B cell (primary cell): Measurements from ENCODE around the gene USP36. TPM values are rescaled to one million over a fixed set of nuclear protein-coding genes. Genes with fewer than 3 reads are reported as not detected.

ENCODE experiments used
- ATAC-seq: fragments of 200-7000 bp; cut with Tn5 transposase; one replicate; pipeline ENCODE4 v1.10.0; 2021; ENCODE audit warnings: low read depth, mild to moderate bottlenecking, moderate number of reproducible peaks, moderate library complexity
- CTCF ChIA-PET: fragments of 350-600 bp; sonication (Branson Sonifier 250); formaldehyde crosslinking; loops from one replicate; lab custom pipeline; 2021; ENCODE audit warnings: antibody characterized with exemption, inconsistent platforms; lab: Charles Lee
- POLR2A ChIA-PET: fragments of 350-600 bp; sonication (Branson Sonifier 250); formaldehyde crosslinking; loops from one replicate; lab custom pipeline; 2021; ENCODE audit warnings: antibody characterized with exemption; lab: Charles Lee
- DNase-seq: peaks from one replicate; pipeline ENCODE4 v3.0.0; 2013
- H2AFZ ChIP-seq: 2 replicates; pipeline ENCODE4 v1.6.1; 2012; ENCODE audit warnings: mild to moderate bottlenecking, low read depth, low read length; ENCODE audit not compliant: insufficient read depth, poor library complexity, severe bottlenecking
- H3K27ac ChIP-seq, 2 donors: 1 replicate in 1 of 2; 2 replicates in 1 of 2; pipeline ENCODE4 v1.5.1; 2012 to 2013; ENCODE audit warnings: low read length in 2 of 2, mild to moderate bottlenecking in 2 of 2, moderate library complexity in 1 of 2
- H3K27me3 ChIP-seq, 4 experiments: fragments of 200-600 bp in 1 of 4; sonication (generic) in 1 of 4; replicated peaks in 1 of 4; 1 replicate in 2 of 4; 2 replicates in 2 of 4; pipeline versions ENCODE4 v1.6.1 to v1.7.0; 2013 to 2016; ENCODE audit warnings: low read length in 3 of 4, mild to moderate bottlenecking in 2 of 4, mixed read lengths in 1 of 4, moderate library complexity in 1 of 4; ENCODE audit not compliant: insufficient read depth in 4 of 4, control insufficient read depth in 3 of 4; ENCODE audit errors: control extremely low read depth in 1 of 4
- H3K36me3 ChIP-seq, 2 experiments: replicated peaks in 1 of 2; 1 replicate in 1 of 2; 2 replicates in 1 of 2; pipeline versions ENCODE4 v1.6.1 to v1.7.1; 2013; ENCODE audit warnings: low read length in 1 of 2; ENCODE audit not compliant: insufficient read depth in 2 of 2, control insufficient read depth in 1 of 2; ENCODE audit errors: control extremely low read depth in 1 of 2, extremely low read depth in 1 of 2
- H3K4me1 ChIP-seq, 2 donors: fragments of 200-600 bp in 1 of 2; sonication (generic) in 1 of 2; 1 replicate in 1 of 2; 2 replicates in 1 of 2; pipeline versions ENCODE4 v1.5.1 to v1.6.1; 2013 to 2017; ENCODE audit warnings: low read length in 2 of 2; ENCODE audit not compliant: control insufficient read depth in 2 of 2, insufficient read depth in 2 of 2
- H3K4me2 ChIP-seq: replicated peaks from 2 replicates; pipeline ENCODE3; 2012; ENCODE audit warnings: mild to moderate bottlenecking, low read depth, low read length; ENCODE audit not compliant: poor library complexity, severe bottlenecking
- H3K4me3 ChIP-seq, 5 experiments: fragments of 200-600 bp in 1 of 5; sonication (generic) in 1 of 5; 1 replicate in 3 of 5; 2 replicates in 2 of 5; pipeline versions ENCODE4 v1.5.1 to v1.7.0; 2011 to 2016; ENCODE audit warnings: low read length in 4 of 5, mild to moderate bottlenecking in 4 of 5, low read depth in 2 of 5, control low read depth in 1 of 5, moderate library complexity in 1 of 5; ENCODE audit not compliant: insufficient read depth in 1 of 5; ENCODE audit errors: control extremely low read depth in 1 of 5, extremely low read depth in 1 of 5
- H3K79me2 ChIP-seq: fragments of 200-600 bp; sonication (generic); one replicate; pipeline ENCODE4 v1.6.0; 2016; ENCODE audit warnings: low read length; ENCODE audit not compliant: control insufficient read depth, insufficient read depth
- H3K9ac ChIP-seq: fragments of 200-600 bp; sonication (generic); 2 replicates; pipeline ENCODE4 v1.6.1; 2017; ENCODE audit warnings: mild to moderate bottlenecking, low read length, moderate library complexity
- H3K9me3 ChIP-seq, 3 donors: one replicate each; pipeline versions ENCODE4 v1.6.1 to v1.7.1; 2013; ENCODE audit warnings: low read length in 2 of 3; ENCODE audit not compliant: control insufficient read depth in 2 of 3, insufficient read depth in 1 of 3; ENCODE audit errors: control extremely low read depth in 1 of 3
- H4K20me1 ChIP-seq: 2 replicates; pipeline ENCODE4 v1.6.0; 2012; ENCODE audit warnings: mild to moderate bottlenecking, low read length; ENCODE audit not compliant: insufficient read depth, control insufficient read depth, poor library complexity, severe bottlenecking
- H3K27ac Mint-ChIP-seq: one replicate; pipeline ENCODE4 v1.8.0; 2021; ENCODE audit warnings: mixed read lengths
- H3K27me3 Mint-ChIP-seq: one replicate; pipeline ENCODE4 v1.8.0; 2021; ENCODE audit warnings: mixed read lengths
- H3K4me1 Mint-ChIP-seq: one replicate; pipeline ENCODE4 v1.8.0; 2021; ENCODE audit warnings: mixed read lengths
- H3K4me3 Mint-ChIP-seq: one replicate; pipeline ENCODE4 v1.8.0; 2021; ENCODE audit warnings: mixed read lengths
- H3K9me3 Mint-ChIP-seq: one replicate; pipeline ENCODE4 v1.8.0; 2022; ENCODE audit warnings: mixed read lengths; ENCODE audit not compliant: insufficient read depth
- EZH2 ChIP-seq: IDR thresholded peaks from 2 replicates; pipeline ENCODE4 v1.6.1; 2012; ENCODE audit warnings: borderline replicate concordance, low read depth, mild to moderate bottlenecking, moderate library complexity, low read length; ENCODE audit not compliant: insufficient read depth, poor library complexity, severe bottlenecking
- WGBS: methylation state at CpG from one replicate; pipeline ENCODE4 v1.1.5; 2013; ENCODE audit warnings: missing lambda C conversion rate; ENCODE audit not compliant: insufficient coverage; 5-methylcytosine and 5-hydroxymethylcytosine counted together
- intact Hi-C: fragments of 100-400 bp; cut with micrococcal nuclease; formaldehyde crosslinking; loops from one replicate; pipeline ENCODE4 v1.10.0; 2022
- polyA plus RNA-seq: library from polyadenylated mRNA; depleted of rRNA; stranded (reverse); fragments of >200 nt; gene quantifications from 2 replicates; pipeline ENCODE4 v1.2.3, GENCODE V29; 2012
- total RNA-seq, 2 donors: library from RNA; stranded (reverse); fragments of 120-200 nt in 1 of 2; gene quantifications; 1 replicate in 1 of 2; 2 replicates in 1 of 2; pipeline versions ENCODE4 v1.2.3 to v1.2.4, GENCODE V29; 2013 to 2022
- TF ChIP-seq, protein P1 (sequence below): fragments of 200-600 bp; IDR thresholded peaks from one replicate; pipeline ENCODE4 v1.8.0; 2022; ENCODE audit warnings: antibody characterized with exemption, mild to moderate bottlenecking

The USP36 gene
- total and polyA plus RNA-seq, 2 donors (not counting 1 experiment from before 2014, with no cell fraction given), result 52.2 to 137 TPM

DNA sequence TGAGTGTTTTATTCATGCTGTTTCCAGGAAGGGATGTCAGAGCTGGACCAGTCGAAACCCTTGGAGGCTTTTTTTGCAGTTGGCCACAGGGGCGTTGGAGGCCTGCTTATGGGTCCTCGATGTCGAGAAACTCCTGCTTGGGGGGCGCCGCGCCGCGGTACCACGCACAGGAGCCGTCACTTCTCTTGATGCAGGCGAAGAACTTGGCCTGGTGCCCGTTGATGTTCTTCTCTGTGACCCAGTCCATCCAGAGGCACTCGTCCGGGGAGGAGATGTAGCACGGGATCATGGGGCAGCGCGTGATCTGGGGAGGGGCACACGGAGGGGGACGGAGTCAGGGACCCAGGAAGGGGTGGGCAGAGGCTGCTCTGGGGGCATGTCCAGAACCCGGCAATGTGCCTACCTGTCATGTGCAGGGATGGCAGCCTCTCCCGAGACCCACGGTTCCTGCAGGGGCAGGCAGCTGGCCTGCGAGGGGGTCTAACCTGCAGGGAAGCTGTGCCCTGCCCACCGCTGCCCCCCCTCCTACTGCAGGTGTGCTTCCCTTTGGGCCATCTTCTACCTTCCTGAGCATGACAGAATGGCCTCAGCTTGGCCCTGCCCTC is 15.0 kb upstream of the USP36 start:
- Histone ChIP-seq H3K4me2 (no peak overlapping the region), H3K27me3 (no peaks in the 10 kb centered on the region), H3K4me3 (no peak overlapping the region), H3K79me2 (no peaks in the 10 kb centered on the region), H3K36me3 (peaks cover 0 to 3% of the 10 kb centered on the region in 2 experiments), H3K4me1 (no peaks in the 10 kb centered on the region), H2AFZ (no peak overlapping the region), H3K27ac (no peak overlapping the region), H4K20me1 (no peaks in the 10 kb centered on the region), H3K9me3 (no peaks in the 10 kb centered on the region), H3K9ac (no peak overlapping the region)
- no peaks in the 10 kb centered on the region for H3K4me1 Mint-ChIP-seq
- no peak for DNase-seq
- TF ChIP-seq, protein P1, sequence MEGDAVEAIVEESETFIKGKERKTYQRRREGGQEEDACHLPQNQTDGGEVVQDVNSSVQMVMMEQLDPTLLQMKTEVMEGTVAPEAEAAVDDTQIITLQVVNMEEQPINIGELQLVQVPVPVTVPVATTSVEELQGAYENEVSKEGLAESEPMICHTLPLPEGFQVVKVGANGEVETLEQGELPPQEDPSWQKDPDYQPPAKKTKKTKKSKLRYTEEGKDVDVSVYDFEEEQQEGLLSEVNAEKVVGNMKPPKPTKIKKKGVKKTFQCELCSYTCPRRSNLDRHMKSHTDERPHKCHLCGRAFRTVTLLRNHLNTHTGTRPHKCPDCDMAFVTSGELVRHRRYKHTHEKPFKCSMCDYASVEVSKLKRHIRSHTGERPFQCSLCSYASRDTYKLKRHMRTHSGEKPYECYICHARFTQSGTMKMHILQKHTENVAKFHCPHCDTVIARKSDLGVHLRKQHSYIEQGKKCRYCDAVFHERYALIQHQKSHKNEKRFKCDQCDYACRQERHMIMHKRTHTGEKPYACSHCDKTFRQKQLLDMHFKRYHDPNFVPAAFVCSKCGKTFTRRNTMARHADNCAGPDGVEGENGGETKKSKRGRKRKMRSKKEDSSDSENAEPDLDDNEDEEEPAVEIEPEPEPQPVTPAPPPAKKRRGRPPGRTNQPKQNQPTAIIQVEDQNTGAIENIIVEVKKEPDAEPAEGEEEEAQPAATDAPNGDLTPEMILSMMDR, result no peak
- no peak for TF ChIP-seq EZH2
- no peak overlapping the region for H3K27ac Mint-ChIP-seq
- 93% methylated on average over 25 of the region's 25 CpGs for WGBS
- H3K4me3 Mint-ChIP-seq, result no peak overlapping the region
- ChIA-PET POLR2A (interaction anchor here (0.6 kb wide), 1 partner anchor 35 kb away, joined by 6 read pairs; no protein-coding TSS in a partner anchor), CTCF (no interaction called here)
- no peak for ATAC-seq
- intact Hi-C loops, result no loop called here
- no peaks in the 10 kb centered on the region for H3K27me3 Mint-ChIP-seq
- no peaks in the 10 kb centered on the region for H3K9me3 Mint-ChIP-seq

DNA sequence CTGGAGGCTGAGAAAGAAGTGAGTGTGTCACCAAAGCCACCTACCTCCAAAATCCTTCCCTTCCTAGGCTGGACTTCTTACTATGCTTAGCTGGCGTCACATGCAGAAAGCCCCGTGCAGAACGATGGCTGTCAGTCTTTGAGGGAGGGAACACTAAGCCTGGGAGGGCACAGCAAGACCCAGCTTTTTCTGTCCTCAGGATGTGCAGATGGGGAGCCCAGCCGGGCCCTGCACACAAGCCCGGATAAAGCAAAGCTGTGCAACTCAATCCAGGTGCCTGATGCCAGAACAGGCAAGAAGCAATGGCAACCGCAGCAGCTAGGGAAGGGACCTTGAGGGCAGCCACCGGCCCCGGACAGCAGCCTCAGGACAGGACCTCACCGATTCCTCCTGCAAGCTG is 13.9 kb upstream of the USP36 start:
- no peak overlapping the region for H2AFZ ChIP-seq
- no peak for TF ChIP-seq EZH2
- TF ChIP-seq, protein P1, result no peak
- DNase-seq, result no peak
- H3K4me2 ChIP-seq, result no peak overlapping the region
- no peaks in the 10 kb centered on the region for H3K4me1 ChIP-seq
- Mint-ChIP-seq H3K4me3 (no peak overlapping the region), H3K27me3 (no peaks in the 10 kb centered on the region), H3K27ac (no peak overlapping the region), H3K4me1 (no peaks in the 10 kb centered on the region), H3K9me3 (no peaks in the 10 kb centered on the region)
- WGBS, result 98% methylated on average over 5 of the region's 9 CpGs
- POLR2A ChIA-PET, result no interaction called here
- no peak overlapping the region for H3K27ac ChIP-seq
- ATAC-seq, result no peak
- H3K27me3 ChIP-seq, result no peaks in the 10 kb centered on the region
- CTCF ChIA-PET, result interaction anchor here (1.0 to 1.6 kb wide), 2 partner anchors 9 to 11 kb away, joined by 4 to 5 read pairs; no protein-coding TSS in a partner anchor
- H3K9ac ChIP-seq, result no peak overlapping the region
- H3K36me3 ChIP-seq, result peaks cover 0 to 3% of the 10 kb centered on the region in 2 experiments
- intact Hi-C loops, result no loop called here
- H3K79me2 ChIP-seq, result no peaks in the 10 kb centered on the region
- no peaks in the 10 kb centered on the region for H4K20me1 ChIP-seq
- H3K4me3 ChIP-seq, result no peak overlapping the region
- no peaks in the 10 kb centered on the region for H3K9me3 ChIP-seq
